Measurements from ENCODE around the gene INAFM2.

Gene INAFM2

GRCh38 chr15:40306371-40306770, 17.1 kb upstream of the INAFM2 start:
- no peak for TF ChIP-seq ZNF274 (IDR thresholded peaks at IDR 0.05; ENCODE audit: low read depth, low read length)

GRCh38 chr15:40306908-40307307, 16.6 kb upstream of the INAFM2 start:
- no peak for TF ChIP-seq ZNF274 (IDR thresholded peaks at IDR 0.05; ENCODE audit: low read depth, low read length)
- H3K4me3 ChIP-seq (ENCODE audit: low read length), result peak overlapping the region; percentile 30; the same call in 1 of the 2 replicates

More at GRCh38 chr15:40306371-40306770, 17.1 kb upstream of the INAFM2 start:
- H3K4me3 ChIP-seq (ENCODE audit: low read length), result peak overlapping the region; percentile 30; the same call in 1 of the 2 replicates

- no peak for TF ChIP-seq ZNF274 (IDR thresholded peaks at IDR 0.05; ENCODE audit: low read depth, low read length)
- H3K4me3 ChIP-seq (ENCODE audit: low read length), result peak within 1 kb of the TSS; percentile 56; the same call in 1 of the 2 replicates
These were observed 15.9 kb upstream of the INAFM2 start, which contains the start of gene PLCB2 for GRCh38 chr15:40307421-40308211. Gene PLCB2 (minus strand): TSS chr15:40307935. CDS start chr15:40307672, 263 bp downstream.

- H3K4me3 ChIP-seq (ENCODE audit: low read length), result no peak overlapping the region
- TF ChIP-seq ZNF274 (IDR thresholded peaks at IDR 0.05; ENCODE audit: low read depth, low read length), result no peak
These were observed 14.1 kb upstream of the INAFM2 start for GRCh38 chr15:40309344-40309862.

- H3K4me3 ChIP-seq (ENCODE audit: low read length), result no peak overlapping the region
- TF ChIP-seq ZNF274 (IDR thresholded peaks at IDR 0.05; ENCODE audit: low read depth, low read length), result no peak
These were observed 13.2 kb upstream of the INAFM2 start for GRCh38 chr15:40310001-40310959.

GRCh38 chr15:40310993-40311392, 12.5 kb upstream of the INAFM2 start:
- TF ChIP-seq ZNF274 (IDR thresholded peaks at IDR 0.05; ENCODE audit: low read depth, low read length), result no peak
- no peak overlapping the region for H3K4me3 ChIP-seq (ENCODE audit: low read length)

GRCh38 chr15:40312370-40313158, 10.9 kb upstream of the INAFM2 start:
- H3K4me3 ChIP-seq (ENCODE audit: low read length), result no peak overlapping the region
- no peak for TF ChIP-seq ZNF274 (IDR thresholded peaks at IDR 0.05; ENCODE audit: low read depth, low read length)

- no peak for TF ChIP-seq ZNF274 (IDR thresholded peaks at IDR 0.05; ENCODE audit: low read depth, low read length)
- no peak overlapping the region for H3K4me3 ChIP-seq (ENCODE audit: low read length)
These were observed 9.7 kb upstream of the INAFM2 start for GRCh38 chr15:40313531-40314398.

GRCh38 chr15:40314723-40315276, 8.7 kb upstream of the INAFM2 start:
- no peak overlapping the region for H3K4me3 ChIP-seq (ENCODE audit: low read length)
- TF ChIP-seq ZNF274 (IDR thresholded peaks at IDR 0.05; ENCODE audit: low read depth, low read length), result no peak

GRCh38 chr15:40316931-40317330, 6.6 kb upstream of the INAFM2 start:
- TF ChIP-seq ZNF274 (IDR thresholded peaks at IDR 0.05; ENCODE audit: low read depth, low read length), result no peak
- H3K4me3 ChIP-seq (ENCODE audit: low read length), result no peak overlapping the region

GRCh38 chr15:40317580-40317979, 5.9 kb upstream of the INAFM2 start:
- no peak for TF ChIP-seq ZNF274 (IDR thresholded peaks at IDR 0.05; ENCODE audit: low read depth, low read length)
- no peak overlapping the region for H3K4me3 ChIP-seq (ENCODE audit: low read length)

- no peak overlapping the region for H3K4me3 ChIP-seq (ENCODE audit: low read length)
- no peak for TF ChIP-seq ZNF274 (IDR thresholded peaks at IDR 0.05; ENCODE audit: low read depth, low read length)
These were observed 3.1 kb upstream of the INAFM2 start for GRCh38 chr15:40320409-40320808.
